GM19240 (cell line): Measurements from ENCODE around the gene IDI2.
"Not testable (repeated sequence)": the region's sequence is repeated elsewhere in the genome, so short reads cannot be mapped to it uniquely, and the experiment has no call there.

Experiments
- DNase-seq: peaks from one replicate; pipeline ENCODE4 v3.0.0; 2011; ENCODE audit warnings: low spot score; ENCODE audit not compliant: insufficient read length

Gene IDI2

DNA sequence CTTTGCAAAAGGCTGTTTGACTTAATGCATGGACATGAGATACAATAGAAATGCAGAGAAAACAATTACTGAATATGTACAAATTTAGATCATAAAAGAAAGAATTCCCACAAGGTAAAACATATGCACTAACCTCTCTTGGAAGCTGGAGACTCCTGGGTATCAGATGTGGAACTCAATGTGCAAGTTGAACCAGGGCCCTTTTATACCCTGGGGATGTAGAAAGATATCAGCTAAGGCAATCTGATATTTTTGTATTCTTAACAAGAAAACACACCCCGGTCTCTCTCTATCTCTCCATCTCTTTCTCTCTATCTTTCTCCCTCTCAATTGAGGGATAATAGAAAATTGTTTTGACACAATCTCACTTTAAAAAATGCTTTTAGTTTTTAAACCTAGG is at the start of gene IDI2:
Gene IDI2, minus strand, starts transcription at position 177 of the 400 bp plus-strand sequence. CDS start 1,136 bp downstream, outside the sequence.
- no peak for DNase-seq

DNA sequence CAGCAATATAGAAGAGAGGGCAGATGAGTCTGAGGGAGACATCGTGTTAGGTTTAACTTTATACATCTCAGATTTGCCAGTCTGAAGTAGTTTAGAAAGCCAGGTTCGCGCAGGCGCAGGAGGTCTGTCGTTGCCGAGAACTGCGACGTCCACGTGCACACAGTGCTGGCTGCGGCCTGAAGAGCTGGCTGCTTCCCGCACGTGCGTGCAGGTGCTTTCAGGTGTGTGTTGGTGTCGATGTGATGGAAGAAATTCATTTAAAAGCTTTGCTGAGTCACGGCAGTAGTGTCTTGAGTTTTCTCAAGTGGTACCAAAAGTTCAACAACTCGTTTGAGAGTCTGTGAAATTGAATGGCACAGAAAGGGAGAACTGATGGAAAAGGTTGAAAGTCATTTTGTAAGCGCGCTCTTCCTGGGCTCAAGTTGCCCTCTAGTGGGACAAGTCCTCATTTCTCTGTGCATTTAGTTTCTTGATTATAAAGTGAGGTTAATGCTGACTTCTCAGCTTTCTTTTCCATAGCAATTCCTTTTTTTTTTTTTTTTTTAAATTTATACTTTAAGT is 49.2 kb upstream of the IDI2 start:
- DNase-seq: no peak

DNA sequence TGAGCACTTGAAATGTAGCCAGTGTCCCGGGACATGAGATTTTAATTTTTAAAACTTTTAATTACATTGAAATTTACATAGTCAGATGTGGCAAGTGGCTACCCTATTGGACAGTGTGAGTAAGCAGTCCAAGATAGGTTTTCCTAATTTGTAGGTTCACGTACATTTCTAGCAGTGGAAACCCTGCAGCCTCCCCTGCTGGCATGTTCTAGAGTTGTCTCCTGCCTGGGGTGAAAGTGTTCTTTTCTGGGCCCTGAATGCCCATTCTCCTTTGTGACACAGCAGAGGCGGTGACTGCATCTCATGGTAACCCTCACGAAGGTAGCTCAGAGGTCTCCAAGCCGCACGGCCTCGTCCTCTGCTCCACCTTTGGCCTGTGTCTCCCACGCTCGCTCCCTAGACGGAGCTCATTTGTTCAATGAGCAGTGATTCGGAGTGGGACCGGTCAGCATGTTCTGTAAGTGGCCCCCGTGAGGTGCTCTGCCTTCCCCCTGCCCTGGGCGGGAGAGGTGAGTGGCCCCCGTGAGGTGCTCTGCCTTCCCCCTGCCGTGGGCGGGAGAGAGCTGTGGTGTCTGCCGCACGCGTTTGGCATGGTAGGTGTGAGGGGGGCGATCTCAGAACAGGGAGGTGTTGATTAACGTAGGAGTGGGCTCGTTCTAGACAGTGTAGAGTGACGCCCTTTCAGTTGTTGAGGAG is 48.5 kb upstream of the IDI2 start:
- no peak for DNase-seq

DNA sequence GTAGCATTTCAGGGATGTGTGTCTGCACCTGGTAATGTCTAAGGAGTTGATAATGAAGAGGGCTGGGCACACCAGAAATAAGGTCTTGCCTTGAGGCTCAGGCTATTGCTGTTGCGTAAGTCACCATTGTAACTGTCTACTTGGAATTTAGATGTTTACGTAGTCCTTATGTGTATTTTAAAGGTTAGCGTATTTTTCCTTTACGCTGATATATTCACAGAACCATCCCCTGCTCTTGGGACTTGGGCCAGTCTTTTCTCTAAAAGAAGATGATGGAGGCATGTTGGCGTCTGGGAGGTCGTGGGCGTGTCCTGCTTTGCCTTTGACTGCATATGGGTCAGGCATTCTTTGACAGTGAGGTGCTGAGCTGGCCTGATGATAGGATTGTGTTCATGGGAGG is 45.3 kb upstream of the IDI2 start:
- DNase-seq: no peak

DNA sequence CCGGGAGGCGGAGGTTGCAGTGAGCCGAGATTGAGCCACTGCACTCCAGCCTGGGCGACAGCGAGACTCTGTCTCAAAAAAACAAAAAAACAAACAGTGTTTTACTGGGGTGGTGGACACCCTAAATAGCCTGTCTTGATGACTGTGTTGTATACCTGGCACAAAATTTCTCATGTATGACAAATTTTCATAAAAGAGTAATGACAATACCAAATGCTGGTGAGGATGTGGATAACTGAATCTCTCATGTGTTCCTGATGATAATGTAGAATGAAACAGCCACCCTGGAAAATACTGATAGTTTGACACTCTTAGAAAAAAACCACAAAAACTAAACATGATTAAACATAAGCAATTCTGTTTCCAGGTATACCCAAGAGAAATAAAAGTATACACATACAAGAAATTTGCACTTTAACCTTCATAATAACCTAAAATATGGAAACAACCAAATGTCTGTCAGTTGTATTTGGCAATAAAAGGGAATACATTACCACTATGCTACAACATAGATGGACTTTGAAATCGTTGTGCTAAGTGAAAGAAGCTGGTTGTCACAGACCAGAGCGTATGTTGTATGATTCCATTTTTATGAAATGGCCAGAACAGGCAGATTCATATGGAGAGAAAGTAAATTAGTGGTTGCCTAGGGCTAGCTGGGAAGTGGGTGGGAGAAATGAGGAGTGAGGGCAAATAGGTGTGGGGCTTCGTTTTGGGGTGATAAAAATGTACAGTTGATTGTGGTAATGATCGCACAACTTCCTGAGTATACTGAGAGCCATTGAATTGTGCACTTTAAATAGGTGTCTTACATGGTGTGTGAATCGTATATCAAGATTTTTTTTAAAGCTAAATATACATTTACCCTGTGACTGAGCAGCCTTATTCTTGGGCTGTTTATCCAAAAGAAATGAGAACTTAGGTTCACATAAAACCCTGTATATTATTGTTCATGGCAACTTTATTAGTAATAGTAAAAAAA is 43.0 kb upstream of the IDI2 start:
- no peak for DNase-seq

DNA sequence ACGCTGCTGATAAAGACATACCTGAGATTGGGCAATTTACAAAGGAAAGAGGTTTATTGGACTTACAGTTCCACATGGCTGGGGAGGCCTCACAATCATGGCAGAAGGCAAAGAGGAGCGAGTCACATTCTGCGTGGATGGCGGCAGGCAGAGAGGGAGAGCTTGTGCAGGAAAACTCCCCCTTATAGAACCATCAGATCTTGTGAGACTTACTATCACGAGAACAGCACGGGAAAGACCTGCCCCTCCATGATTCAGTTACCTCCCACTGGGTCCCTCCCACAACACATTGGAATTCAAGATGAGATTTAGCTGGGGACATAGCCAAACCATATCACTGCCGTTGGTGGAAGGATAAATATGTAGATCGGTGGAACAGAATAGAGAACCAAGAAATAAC is 41.1 kb upstream of the IDI2 start:
- not testable (repeated sequence) for DNase-seq

DNA sequence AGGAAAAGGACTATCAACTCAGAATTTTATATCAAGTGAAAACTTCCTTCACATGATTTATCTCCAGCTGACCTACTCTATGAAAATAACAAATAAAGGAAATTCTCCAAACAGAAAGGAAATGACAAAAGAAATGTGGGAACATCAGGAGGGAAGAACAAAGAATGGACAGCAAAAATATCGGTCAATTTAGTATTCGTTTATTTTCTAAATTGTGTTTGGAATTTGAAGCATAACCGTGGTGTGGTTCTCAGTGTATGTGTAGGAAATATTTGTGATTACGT is 39.2 kb upstream of the IDI2 start:
- DNase-seq: no peak

DNA sequence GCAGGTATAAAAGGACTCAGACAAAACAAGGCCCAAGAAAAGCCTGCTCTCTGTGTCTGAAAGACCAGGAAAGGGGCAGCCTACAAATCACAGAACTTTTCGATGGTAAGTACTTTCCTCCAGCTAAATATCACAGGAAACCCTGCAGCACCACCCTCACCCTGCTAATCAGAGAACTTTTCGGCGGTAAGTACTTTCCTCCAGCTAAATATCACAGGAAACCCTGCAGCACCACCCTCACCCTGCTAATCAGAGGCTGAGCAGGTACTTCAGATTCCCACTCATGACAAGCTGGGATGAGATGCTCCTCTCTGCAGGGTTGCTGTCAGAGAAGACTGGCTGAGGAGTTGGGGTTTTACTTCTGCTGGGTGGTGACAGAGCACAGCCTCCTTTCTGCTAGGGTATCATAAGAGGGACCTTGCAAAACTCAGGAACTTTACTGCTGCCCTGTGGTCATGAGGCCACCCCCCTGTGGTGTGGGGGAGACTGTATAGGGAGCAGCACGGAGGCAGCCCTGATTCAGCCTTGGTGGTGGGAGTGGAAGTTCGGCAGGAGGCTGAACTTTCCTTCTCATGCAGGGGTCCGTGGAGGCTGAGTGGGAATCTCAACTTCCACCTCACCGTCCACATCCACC is 37.7 kb upstream of the IDI2 start:
- no peak for DNase-seq

DNA sequence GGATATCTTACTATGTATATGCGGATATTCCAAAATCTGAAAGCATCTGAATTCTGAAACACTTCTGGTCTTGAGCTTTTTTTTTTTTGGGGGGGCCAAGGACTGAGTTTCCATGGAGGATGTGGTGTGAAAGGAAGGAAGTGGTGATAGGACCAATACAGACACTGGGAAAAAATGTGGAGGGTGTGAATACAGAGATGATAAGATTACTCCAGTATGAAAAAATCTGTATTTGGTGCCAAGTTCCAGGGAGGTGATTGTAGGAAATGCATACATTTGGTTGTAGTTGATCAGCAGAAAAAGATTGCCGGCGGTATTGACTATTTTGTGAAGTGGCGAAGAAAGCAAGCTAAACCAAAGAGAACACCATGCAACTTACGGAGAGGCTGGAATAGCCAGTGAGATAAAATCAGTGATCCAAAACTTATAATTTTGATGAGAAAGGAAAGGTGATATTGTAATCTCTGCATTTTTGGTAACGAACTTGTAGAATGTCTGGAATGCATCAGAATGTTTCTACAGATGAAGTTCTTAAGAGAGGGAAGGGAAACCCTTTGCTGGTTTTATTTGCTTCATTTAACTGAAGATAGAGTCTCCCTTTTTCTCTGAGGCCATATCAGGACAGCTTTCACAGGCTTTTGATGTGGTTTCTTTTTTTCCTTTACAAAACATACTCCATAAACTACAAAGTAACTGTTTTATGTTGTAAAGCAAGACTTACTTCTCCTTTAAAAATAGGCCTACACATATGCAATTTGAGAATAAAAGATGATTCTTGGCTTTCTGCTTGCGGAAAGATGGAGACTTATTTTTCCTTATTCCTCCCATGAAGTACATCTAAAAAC is 36.5 kb upstream of the IDI2 start:
- no peak for DNase-seq

DNA sequence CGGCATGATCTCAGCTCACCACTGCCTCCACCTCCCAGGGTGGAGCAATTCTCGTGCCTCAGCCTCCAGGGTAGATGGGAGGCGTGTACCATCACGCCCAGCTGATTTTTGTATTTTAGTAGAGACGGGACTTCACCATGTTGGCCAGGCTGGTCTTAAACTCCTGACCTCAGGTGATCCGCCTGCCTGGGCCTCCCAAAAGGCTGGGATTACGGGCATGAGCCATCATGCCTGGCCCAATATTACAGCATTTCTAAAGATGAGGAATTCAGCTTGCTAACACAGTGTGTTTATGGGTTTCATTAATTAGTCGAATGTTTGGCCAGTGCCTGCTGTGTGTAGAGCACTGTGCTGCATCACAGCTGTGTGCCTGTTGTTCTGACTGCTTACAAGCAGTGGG is 34.2 kb upstream of the IDI2 start:
- DNase-seq: no peak

DNA sequence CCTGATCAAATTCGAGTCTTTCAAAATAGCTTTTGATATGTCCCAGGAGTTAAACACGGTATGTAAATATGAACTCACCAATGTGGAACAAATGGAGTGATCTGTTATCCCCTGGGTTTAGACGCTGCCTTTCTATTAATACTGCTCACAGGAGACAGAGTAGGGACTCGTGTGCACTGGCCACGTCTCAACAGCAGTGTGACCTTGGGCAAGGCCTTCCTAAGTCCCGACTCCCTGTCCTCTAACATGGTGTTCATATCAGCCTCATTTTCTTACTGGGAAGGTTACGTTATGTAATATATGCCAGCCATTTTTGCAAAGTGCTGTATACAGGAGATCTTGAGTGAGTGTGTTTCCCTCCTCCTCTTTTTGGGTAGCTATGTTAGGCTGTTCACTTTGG is 32.4 kb upstream of the IDI2 start:
- DNase-seq: no peak

DNA sequence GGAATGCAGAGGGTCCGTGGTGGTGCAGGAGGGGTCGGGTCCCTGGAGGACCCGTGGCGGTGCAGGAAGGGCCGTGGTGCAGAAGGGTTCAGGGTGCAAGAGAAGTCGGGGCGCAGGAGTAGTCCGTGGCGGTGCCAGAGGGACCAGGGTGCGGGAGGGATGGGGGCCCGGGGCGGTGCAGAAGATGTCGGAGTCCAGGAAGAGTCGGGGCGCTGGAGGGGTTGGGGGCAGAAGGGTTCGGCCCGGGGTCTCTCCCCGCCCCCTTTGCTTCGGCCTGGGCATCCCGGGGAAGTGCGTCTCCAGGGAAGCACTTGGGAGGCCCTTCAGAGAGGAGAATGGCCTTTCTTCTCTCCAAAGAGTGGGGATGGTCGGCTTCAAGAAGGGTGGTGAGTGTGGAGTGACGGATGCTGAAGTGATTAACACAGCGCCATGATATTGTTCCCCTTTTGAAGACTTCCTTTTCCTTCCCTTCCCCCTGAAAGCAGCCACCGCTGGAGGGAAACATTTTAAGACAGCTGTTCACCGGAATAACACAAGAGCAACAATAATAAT is 31.5 kb upstream of the IDI2 start:
- no peak for DNase-seq

DNA sequence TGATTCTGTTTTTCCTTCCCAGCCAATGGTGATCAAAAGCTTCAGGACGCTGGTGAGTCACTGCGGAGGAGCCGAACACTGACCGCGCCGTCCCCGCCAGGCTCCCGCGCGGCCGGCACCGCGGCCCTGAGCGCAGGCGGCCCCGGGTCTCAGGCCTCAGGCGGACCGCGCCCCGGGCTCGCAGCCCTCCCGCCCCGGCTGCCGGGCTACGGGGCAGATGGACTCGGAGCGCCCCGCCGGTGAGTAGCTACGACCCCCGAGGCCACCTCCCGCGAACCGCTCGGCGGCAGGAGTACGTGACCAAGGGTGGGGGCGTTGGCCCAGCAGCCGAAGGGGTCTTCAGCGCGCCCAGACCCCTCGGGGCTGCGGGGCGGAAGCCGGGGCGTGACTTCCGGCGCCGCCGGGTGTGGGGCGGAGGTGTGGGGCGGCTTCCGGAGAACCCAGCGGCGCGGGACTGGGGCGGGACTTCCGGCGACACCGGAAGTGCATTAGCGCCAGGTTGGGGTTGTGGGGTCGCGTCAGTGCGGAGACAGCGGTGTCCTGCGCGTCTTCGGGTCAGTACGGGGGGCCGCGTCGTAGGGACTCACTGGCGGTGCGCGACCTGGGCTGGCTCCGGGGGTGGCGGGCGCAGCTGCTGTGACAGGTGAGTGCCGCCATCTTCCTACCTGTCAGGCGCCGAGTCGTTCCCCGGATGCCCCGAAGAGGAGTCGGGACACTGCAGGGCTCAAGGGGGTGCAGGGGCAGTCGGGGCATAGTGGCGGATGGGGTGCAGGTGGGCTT is 30.9 kb upstream of the IDI2 start, which contains the start of gene WDR37:
Gene WDR37, plus strand, starts transcription at position 60 of the 780 bp plus-strand sequence. CDS start 15,771 bp downstream, outside the sequence.
- peak; percentile 71 for DNase-seq

DNA sequence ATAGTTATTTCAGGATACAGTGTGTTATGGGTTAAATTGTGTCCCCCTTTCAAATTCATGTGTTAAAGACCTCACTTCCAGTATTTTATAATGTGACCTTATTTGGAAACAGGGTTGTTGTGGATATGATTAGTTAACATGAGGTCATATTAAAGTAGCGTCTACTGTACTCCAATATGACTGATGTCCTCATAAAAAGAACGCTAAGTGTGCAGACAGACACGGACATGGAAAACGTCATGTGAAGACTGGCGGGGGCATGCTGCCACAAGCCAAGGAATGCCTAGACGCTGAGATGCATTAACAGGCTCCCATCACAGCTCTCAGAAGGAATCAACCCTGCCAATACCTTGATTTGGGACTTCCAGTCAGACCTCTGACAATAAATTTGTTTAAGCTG is 29.0 kb upstream of the IDI2 start:
- DNase-seq: no peak

DNA sequence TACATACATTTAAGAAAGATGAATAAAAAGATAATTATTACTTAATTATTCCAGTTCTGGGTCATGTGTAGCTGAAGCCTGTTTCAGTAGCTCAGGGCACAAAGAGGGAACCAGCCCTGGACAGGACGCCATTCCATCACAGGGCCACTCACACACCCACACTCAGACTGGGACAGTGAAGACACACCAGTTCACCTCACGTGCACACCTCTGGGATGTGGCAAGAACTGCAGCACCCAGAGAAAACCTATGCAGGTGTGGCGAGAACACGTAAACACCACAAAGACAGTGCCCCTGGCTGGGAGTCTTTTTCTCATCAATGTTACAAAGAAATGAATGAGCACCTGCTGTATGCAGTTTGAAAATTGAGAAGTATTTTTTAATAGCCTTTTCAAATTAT is 24.9 kb upstream of the IDI2 start:
- no peak for DNase-seq

DNA sequence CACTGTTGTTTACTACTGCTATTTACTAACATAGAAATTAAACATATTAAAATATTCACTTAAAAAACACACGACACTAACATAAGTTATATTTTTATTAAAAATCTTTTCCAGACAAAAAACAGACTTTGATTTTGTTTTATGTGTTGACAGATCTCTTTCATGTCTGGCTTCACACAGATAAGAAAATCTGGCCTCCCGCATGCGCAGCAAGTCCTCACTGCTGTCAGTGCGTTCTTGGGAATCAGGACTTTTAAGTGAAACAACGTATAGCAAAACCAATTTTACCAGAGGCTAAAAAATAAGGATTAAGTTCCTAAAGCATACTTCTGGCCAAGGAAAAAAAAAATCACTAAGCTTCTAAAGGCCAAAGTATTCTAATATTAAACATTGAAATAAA is 24.5 kb upstream of the IDI2 start:
- no peak for DNase-seq

DNA sequence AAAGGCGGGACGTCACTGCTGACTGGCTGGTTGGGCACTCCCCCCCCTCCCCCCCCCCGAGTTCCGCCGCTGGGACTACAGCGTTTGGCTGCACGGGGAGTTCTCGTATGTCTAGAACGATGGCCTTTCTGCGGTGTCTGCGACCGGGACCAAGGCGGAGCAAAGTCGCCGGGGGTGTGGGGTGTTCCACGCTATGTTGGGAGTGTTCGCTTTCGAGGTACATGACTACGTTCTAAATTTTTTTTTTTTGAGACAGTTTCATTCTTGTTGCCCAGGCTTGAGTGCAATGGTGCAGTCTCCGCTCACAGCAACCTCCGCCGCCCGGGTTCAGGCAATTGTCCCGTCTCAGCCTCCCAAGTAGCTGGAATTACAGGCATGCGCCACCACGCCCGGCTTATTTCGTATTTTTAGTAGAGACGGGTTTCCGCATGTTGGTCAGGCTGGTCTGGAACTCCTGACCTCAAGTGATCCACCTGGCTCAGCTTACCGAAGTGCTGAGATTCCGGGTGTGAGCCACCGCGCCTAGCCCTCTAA is 23.8 kb upstream of the IDI2 start:
- DNase-seq: no peak

DNA sequence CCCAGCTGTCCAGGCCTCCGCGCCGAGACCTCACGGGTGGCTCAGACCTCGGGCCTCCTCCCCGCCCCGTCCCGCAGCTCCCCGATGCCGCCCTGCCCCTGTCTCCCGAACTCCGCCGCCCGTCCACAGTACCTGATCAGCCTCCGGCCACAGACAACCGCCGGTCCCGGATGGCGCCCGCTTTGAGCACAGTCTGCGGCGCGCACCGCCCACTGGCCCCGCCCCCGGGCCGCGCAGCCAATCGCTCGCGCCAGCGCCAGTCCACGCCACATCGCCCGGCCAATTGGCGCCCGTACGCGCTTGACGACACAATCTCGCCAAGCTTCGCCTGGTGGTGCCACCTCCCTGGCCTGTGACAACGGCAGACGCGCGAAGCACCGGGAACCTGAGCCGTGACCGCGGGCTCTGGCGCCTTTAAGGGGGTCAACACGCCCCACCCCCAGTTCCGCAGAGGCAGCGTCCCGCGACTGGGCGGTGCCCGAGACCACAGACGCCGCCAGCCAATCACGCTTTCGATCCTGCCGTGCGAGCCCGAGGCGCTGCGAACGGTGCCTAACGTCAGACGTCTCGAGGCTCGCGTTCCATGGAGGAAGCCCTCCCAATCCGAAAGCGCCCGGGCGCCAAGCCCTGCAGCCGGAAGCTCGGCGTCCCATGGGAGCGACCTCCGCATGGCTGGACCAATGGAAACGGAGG is 23.2 kb upstream of the IDI2 start, which contains the start of gene IDI1:
Gene IDI1, minus strand, starts transcription at position 388 of the 693 bp plus-strand sequence. Its CDS starts 116 bp downstream, at position 272.
- peak; percentile 72 for DNase-seq

DNA sequence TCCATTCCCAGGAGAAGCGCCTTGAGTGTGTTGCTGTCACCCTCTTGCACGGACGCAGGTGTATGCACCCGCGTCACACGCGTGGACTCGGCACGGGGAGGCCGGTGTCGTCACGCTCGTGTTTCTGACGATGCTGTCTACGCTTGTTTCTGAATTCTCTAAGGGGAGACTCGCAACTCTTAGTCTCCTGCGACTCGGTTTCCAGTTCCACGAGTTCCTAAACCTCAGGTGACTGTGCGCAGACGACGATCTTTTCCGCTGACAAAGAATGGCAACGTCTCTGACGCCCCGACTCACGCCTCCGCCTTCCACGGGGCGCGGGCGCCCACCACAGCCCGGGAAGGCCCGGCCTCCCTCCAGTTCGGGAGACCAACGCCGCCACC is 22.7 kb upstream of the IDI2 start:
- DNase-seq: no peak
